SK-N-SH (cell line): Measurements from ENCODE around the gene QSOX2. TPM values are rescaled to one million over a fixed set of nuclear protein-coding genes. Genes with fewer than 3 reads are reported as not detected.

ENCODE experiments used
- CTCF ChIA-PET: fragments of 300-600, 350-600 bp; formaldehyde crosslinking; extraction: SDS; loops from one replicate; lab custom pipeline; 2021; lab: Yijun Ruan, JAX
- POLR2A ChIA-PET: fragments of 350-600 bp; sonication (Branson Sonifier 250); formaldehyde crosslinking; extraction: SDS; loops from one replicate; lab custom pipeline; 2020; ENCODE audit warnings: antibody characterized with exemption, inconsistent platforms; lab: Yijun Ruan, JAX
- DNase-seq: peaks from one replicate; pipeline ENCODE4 v3.0.0; 2012
- H2AFZ ChIP-seq: fragments of 200-600 bp; sonication (generic); 2 replicates; pipeline ENCODE4 v1.8.1; 2016; ENCODE audit warnings: antibody characterized with exemption, mild to moderate bottlenecking, low read depth
- H3F3A ChIP-seq: fragments of 200-600 bp; sonication (generic); replicated peaks from 2 replicates; pipeline ENCODE3; 2016; ENCODE audit warnings: antibody characterized with exemption, mild to moderate bottlenecking; ENCODE audit not compliant: insufficient read depth
- H3K27ac ChIP-seq, 2 experiments: fragments of 200-500 bp in 1 of 2; fragments of 200-600 bp in 1 of 2; sonication (Bioruptor generic) in 1 of 2; sonication (generic), shearing (Covaris generic) in 1 of 2; 2 replicates each; pipeline versions ENCODE4 v1.5.1 to v1.6.1; 2014 to 2016; ENCODE audit warnings: low read depth in 2 of 2, inconsistent platforms in 1 of 2, low read length in 1 of 2, mild to moderate bottlenecking in 1 of 2, mixed read lengths in 1 of 2
- H3K27me3 ChIP-seq: fragments of 200-600 bp; sonication (generic), shearing (Covaris generic); 2 replicates; pipeline ENCODE4 v1.6.1; 2016; ENCODE audit warnings: mixed run types; ENCODE audit not compliant: insufficient read depth
- H3K36me3 ChIP-seq, 2 experiments: fragments of 200-500 bp in 1 of 2; fragments of 200-600 bp in 1 of 2; sonication (Bioruptor generic) in 1 of 2; sonication (generic) in 1 of 2; replicated peaks in 1 of 2; 2 replicates each; pipeline versions ENCODE3 to v1.5.1; 2014 to 2016; ENCODE audit warnings: low read length in 1 of 2, mild to moderate bottlenecking in 1 of 2; ENCODE audit not compliant: insufficient read depth in 2 of 2, control insufficient read depth in 1 of 2
- H3K4me1 ChIP-seq, 2 experiments: fragments of 200-500 bp in 1 of 2; fragments of 200-600 bp in 1 of 2; sonication (Bioruptor generic) in 1 of 2; sonication (generic), shearing (Covaris generic) in 1 of 2; 2 replicates each; pipeline versions ENCODE4 v1.5.1 to v1.6.1; 2014 to 2016; ENCODE audit warnings: low read depth in 1 of 2, low read length in 1 of 2, mixed run types in 1 of 2; ENCODE audit not compliant: insufficient read depth in 2 of 2, control insufficient read depth in 1 of 2
- H3K4me2 ChIP-seq: fragments of 200-600 bp; sonication (generic), shearing (Covaris generic); 2 replicates; pipeline ENCODE4 v1.6.1; 2017; ENCODE audit warnings: mixed run types
- H3K4me3 ChIP-seq, 2 experiments: fragments of 200-500 bp in 1 of 2; fragments of 200-600 bp in 1 of 2; sonication (Bioruptor generic) in 1 of 2; sonication (generic), shearing (Covaris generic) in 1 of 2; 2 replicates each; pipeline versions ENCODE4 v1.5.1 to v1.8.1; 2014 to 2016; ENCODE audit warnings: low read depth in 2 of 2, inconsistent platforms in 1 of 2, low read length in 1 of 2, mild to moderate bottlenecking in 1 of 2, mixed read lengths in 1 of 2, moderate library complexity in 1 of 2
- H3K79me2 ChIP-seq: fragments of 200-600 bp; sonication (generic); 2 replicates; pipeline ENCODE4 v1.8.1; 2017; ENCODE audit warnings: mild to moderate bottlenecking; ENCODE audit not compliant: insufficient read depth
- H3K9ac ChIP-seq: fragments of 200-600 bp; sonication (generic); 2 replicates; pipeline ENCODE4 v1.6.1; 2017; ENCODE audit warnings: mixed run types
- H3K9me2 ChIP-seq: fragments of 200-600 bp; sonication (generic); 2 replicates; pipeline ENCODE4 v1.6.1; 2017; ENCODE audit warnings: mixed run types
- H3K9me3 ChIP-seq: fragments of 200-600 bp; sonication (generic); 2 replicates; pipeline ENCODE4 v1.6.1; 2017; ENCODE audit warnings: mixed run types, mild to moderate bottlenecking, moderate library complexity
- H4K20me1 ChIP-seq: fragments of 200-600 bp; sonication (generic); 2 replicates; pipeline ENCODE4 v1.6.1; 2017; ENCODE audit warnings: mild to moderate bottlenecking, mixed run types; ENCODE audit not compliant: insufficient read depth
- EP300 ChIP-seq, 2 experiments: IDR thresholded peaks; 2 replicates each; pipeline versions ENCODE4 v1.4.0 to v1.6.1; 2012; ENCODE audit warnings: borderline replicate concordance in 1 of 2, low read depth in 1 of 2, low read length in 1 of 2
- FOSL2 ChIP-seq: IDR thresholded peaks from 2 replicates; pipeline ENCODE4 v1.4.0; 2012; ENCODE audit warnings: low read depth, mild to moderate bottlenecking, moderate library complexity, borderline replicate concordance
- FOXJ3 ChIP-seq: sonication (generic); formaldehyde crosslinking; IDR thresholded peaks from 2 replicates; pipeline ENCODE4 v1.5.1; 2020; ENCODE audit warnings: mild to moderate bottlenecking, missing genetic modification reagents
- GABPA ChIP-seq: IDR thresholded peaks from 2 replicates; pipeline ENCODE4 v1.4.0; 2012; ENCODE audit warnings: low read depth, mild to moderate bottlenecking
- GATA2 ChIP-seq: sonication (generic); formaldehyde crosslinking; IDR thresholded peaks from 2 replicates; pipeline ENCODE4 v1.5.0; 2020; ENCODE audit warnings: mild to moderate bottlenecking, missing genetic modification reagents
- MEF2A ChIP-seq: IDR thresholded peaks from 2 replicates; pipeline ENCODE4 v1.4.0; 2012; ENCODE audit warnings: low read depth, borderline replicate concordance
- POLR2AphosphoS5 ChIP-seq: IDR thresholded peaks from 2 replicates; pipeline ENCODE4 v1.6.1; 2012; ENCODE audit warnings: low read depth, low read length
- RFX5 ChIP-seq: IDR thresholded peaks from 2 replicates; pipeline ENCODE4 v1.6.1; 2012; ENCODE audit warnings: mild to moderate bottlenecking, improper control_type of control experiment, low read length
- TAF1 ChIP-seq: IDR thresholded peaks from 2 replicates; pipeline ENCODE4 v1.6.1; 2012; ENCODE audit warnings: low read depth, mild to moderate bottlenecking, low read length, moderate library complexity, borderline replicate concordance
- TCF12 ChIP-seq: IDR thresholded peaks from 2 replicates; pipeline ENCODE4 v1.4.0; 2012
- WGBS: methylation state at CpG from one replicate; pipeline ENCODE4 v1.1.6; 2017; ENCODE audit warnings: low lambda C conversion rate; 5-methylcytosine and 5-hydroxymethylcytosine counted together
- polyA plus RNA-seq, 3 experiments: library from polyadenylated mRNA; depleted of rRNA; stranded (reverse); fragments of >200 nt; gene quantifications; 2 replicates each; pipeline ENCODE4 v1.2.3, GENCODE V29; 2012
- TF ChIP-seq, protein P1 (sequence below): IDR thresholded peaks from 2 replicates; pipeline ENCODE4 v1.6.1; 2012; ENCODE audit warnings: mild to moderate bottlenecking, low read depth, low read length, moderate library complexity
- TF ChIP-seq, protein P2 (sequence below): fragments of 150-350 bp; IDR thresholded peaks from 2 replicates; pipeline ENCODE4 v1.6.1; 2016; ENCODE audit warnings: mild to moderate bottlenecking, low read depth, low read length
- TF ChIP-seq, protein P3 (sequence below): fragments of 150-350 bp; IDR thresholded peaks from 2 replicates; pipeline ENCODE4 v1.6.1; 2017; ENCODE audit warnings: antibody characterized with exemption, low read length, low read depth, borderline replicate concordance
- TF ChIP-seq, protein P4 (sequence below): fragments of 200-600 bp; sonication (generic); IDR thresholded peaks from 2 replicates; pipeline ENCODE4 v1.6.1; 2017; ENCODE audit warnings: antibody characterized with exemption, mild to moderate bottlenecking, moderate library complexity

QSOX2 gene
- polyA plus RNA-seq, 1 of the 3 experiments (the other 2 are of a cell fraction) = 26.6 TPM

DNA sequence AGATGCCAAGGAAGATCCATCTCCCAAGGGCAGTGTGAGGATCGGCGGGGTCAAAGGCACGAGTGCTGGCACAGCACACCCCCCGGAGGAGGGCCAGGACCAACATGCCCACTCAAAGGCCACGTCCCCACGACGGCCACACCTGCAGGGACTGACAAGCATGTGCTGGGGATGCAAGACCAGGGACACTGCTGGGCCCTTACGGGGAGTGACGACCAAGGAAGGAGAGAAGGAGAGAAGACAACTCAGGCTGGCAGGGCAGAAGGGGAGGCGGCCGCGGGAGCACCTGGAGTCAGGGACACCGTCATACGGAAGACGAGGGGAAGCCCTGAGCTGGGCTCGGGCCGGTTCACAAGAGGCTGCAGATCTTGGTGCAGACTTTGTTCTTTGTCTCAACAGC lies 10.4 kb downstream of the QSOX2 start:
- no peak overlapping the region for H3K4me3 ChIP-seq
- ChIA-PET POLR2A (interaction anchor here (0.8 kb wide), 1 partner anchor 19 kb away, joined by 3 read pairs; no protein-coding TSS in a partner anchor), CTCF (interaction anchor here (1.0 to 3.5 kb wide), 6 partner anchors 9 to 268 kb away, joined by 3 to 15 read pairs (median 4); no protein-coding TSS in a partner anchor)
- no peak overlapping the region for H3K9ac ChIP-seq
- no peak overlapping the region for H3K4me2 ChIP-seq
- no peak for DNase-seq
- no peak overlapping the region for H2AFZ ChIP-seq
- H3K9me3 ChIP-seq = no peaks in the 10 kb centered on the region
- TF ChIP-seq GATA2 = no peak
- peaks cover 0 to 28% of the 10 kb centered on the region in 2 experiments for H3K36me3 ChIP-seq
- no peaks in the 10 kb centered on the region; the same call in 1 of the 2 replicates for H3K79me2 ChIP-seq
- H4K20me1 ChIP-seq = peaks cover 38% of the 10 kb centered on the region
- no peaks in the 10 kb centered on the region for H3K27me3 ChIP-seq
- WGBS = 97% methylated on average over 17 of the region's 17 CpGs
- H3K27ac ChIP-seq = no peak overlapping the region
- H3K4me1 ChIP-seq = peaks cover 0 to 6% of the 10 kb centered on the region in 2 experiments; a peak in 1 of 4 replicates
- H3K9me2 ChIP-seq = no peaks in the 10 kb centered on the region
- no peaks in the 10 kb centered on the region for H3F3A ChIP-seq

DNA sequence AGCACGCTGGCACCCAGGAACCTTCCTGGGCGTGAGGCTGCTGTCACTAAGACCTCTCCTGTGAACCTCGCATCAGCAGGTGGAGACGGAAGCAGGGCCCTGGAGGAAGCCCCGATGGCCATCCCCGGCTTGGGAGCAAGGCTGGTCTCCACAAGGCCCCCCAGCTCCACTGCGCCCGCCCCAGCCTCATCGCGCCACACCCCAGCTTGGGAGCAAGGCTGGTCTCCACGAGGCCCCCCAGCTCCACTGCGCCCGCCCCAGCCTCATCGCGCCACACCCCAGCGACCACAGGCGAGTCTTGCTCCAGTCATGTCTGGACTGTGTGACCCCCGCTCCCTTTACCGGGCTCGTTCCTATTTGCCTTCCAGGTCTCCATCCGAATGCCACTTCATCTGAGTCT lies 11.0 kb downstream of the QSOX2 start:
- H3K79me2 ChIP-seq = peaks cover under 1% of the 10 kb centered on the region; the same call in 1 of the 2 replicates

DNA sequence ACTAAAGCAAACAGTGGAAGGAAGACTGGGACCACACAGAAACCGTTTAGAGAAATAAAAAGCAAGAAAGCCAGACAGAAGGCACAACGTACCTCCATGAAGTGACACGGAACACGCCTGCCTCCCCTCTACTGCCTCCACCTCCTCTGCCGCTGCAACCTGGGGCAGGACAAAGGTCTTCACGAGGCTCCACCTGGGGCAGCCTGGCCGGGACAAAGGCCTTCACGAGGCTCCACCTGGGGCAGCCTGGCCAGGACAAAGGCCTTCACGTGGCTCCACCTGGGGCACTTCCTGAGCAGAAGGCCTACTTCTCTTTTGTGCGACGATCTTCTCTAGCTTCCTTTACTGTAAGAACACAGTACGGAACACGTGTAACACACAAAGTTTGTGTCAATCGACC lies 11.7 kb downstream of the QSOX2 start:
- Histone ChIP-seq H3K9ac (no peak overlapping the region), H3F3A (no peaks in the 10 kb centered on the region), H3K4me2 (no peak overlapping the region), H3K9me3 (no peaks in the 10 kb centered on the region), H2AFZ (no peak overlapping the region), H4K20me1 (peaks cover 35% of the 10 kb centered on the region), H3K4me3 (no peak overlapping the region), H3K27me3 (no peaks in the 10 kb centered on the region), H3K27ac (no peak overlapping the region), H3K79me2 (peaks cover 3% of the 10 kb centered on the region; the same call in 1 of the 2 replicates), H3K4me1 (peaks cover 0 to 6% of the 10 kb centered on the region in 2 experiments; a peak in 1 of 4 replicates), H3K36me3 (peaks cover 0 to 28% of the 10 kb centered on the region in 2 experiments), H3K9me2 (no peaks in the 10 kb centered on the region)
- 97% methylated on average over 14 of the region's 14 CpGs for WGBS
- POLR2A ChIA-PET = no interaction called here
- no peak for DNase-seq
- CTCF ChIA-PET = interaction anchor here (1.1 to 3.5 kb wide), 3 partner anchors 50 to 139 kb away, joined by 3 to 15 read pairs (median 3); no protein-coding TSS in a partner anchor
- TF ChIP-seq, protein P1, sequence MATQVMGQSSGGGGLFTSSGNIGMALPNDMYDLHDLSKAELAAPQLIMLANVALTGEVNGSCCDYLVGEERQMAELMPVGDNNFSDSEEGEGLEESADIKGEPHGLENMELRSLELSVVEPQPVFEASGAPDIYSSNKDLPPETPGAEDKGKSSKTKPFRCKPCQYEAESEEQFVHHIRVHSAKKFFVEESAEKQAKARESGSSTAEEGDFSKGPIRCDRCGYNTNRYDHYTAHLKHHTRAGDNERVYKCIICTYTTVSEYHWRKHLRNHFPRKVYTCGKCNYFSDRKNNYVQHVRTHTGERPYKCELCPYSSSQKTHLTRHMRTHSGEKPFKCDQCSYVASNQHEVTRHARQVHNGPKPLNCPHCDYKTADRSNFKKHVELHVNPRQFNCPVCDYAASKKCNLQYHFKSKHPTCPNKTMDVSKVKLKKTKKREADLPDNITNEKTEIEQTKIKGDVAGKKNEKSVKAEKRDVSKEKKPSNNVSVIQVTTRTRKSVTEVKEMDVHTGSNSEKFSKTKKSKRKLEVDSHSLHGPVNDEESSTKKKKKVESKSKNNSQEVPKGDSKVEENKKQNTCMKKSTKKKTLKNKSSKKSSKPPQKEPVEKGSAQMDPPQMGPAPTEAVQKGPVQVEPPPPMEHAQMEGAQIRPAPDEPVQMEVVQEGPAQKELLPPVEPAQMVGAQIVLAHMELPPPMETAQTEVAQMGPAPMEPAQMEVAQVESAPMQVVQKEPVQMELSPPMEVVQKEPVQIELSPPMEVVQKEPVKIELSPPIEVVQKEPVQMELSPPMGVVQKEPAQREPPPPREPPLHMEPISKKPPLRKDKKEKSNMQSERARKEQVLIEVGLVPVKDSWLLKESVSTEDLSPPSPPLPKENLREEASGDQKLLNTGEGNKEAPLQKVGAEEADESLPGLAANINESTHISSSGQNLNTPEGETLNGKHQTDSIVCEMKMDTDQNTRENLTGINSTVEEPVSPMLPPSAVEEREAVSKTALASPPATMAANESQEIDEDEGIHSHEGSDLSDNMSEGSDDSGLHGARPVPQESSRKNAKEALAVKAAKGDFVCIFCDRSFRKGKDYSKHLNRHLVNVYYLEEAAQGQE = no peak
- TF ChIP-seq, protein P2, sequence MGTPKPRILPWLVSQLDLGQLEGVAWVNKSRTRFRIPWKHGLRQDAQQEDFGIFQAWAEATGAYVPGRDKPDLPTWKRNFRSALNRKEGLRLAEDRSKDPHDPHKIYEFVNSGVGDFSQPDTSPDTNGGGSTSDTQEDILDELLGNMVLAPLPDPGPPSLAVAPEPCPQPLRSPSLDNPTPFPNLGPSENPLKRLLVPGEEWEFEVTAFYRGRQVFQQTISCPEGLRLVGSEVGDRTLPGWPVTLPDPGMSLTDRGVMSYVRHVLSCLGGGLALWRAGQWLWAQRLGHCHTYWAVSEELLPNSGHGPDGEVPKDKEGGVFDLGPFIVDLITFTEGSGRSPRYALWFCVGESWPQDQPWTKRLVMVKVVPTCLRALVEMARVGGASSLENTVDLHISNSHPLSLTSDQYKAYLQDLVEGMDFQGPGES = no peak
- TF ChIP-seq, protein P3, sequence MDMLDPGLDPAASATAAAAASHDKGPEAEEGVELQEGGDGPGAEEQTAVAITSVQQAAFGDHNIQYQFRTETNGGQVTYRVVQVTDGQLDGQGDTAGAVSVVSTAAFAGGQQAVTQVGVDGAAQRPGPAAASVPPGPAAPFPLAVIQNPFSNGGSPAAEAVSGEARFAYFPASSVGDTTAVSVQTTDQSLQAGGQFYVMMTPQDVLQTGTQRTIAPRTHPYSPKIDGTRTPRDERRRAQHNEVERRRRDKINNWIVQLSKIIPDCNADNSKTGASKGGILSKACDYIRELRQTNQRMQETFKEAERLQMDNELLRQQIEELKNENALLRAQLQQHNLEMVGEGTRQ = no peak
- TF ChIP-seq, protein P4, sequence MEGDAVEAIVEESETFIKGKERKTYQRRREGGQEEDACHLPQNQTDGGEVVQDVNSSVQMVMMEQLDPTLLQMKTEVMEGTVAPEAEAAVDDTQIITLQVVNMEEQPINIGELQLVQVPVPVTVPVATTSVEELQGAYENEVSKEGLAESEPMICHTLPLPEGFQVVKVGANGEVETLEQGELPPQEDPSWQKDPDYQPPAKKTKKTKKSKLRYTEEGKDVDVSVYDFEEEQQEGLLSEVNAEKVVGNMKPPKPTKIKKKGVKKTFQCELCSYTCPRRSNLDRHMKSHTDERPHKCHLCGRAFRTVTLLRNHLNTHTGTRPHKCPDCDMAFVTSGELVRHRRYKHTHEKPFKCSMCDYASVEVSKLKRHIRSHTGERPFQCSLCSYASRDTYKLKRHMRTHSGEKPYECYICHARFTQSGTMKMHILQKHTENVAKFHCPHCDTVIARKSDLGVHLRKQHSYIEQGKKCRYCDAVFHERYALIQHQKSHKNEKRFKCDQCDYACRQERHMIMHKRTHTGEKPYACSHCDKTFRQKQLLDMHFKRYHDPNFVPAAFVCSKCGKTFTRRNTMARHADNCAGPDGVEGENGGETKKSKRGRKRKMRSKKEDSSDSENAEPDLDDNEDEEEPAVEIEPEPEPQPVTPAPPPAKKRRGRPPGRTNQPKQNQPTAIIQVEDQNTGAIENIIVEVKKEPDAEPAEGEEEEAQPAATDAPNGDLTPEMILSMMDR = no peak
- TF ChIP-seq FOSL2 = no peak
- TF ChIP-seq EP300 (IDR thresholded peaks at IDR 0.05; ENCODE audit: borderline replicate concordance in 1 of 2, low read depth in 1 of 2, low read length in 1 of 2) = no peak
- no peak for TF ChIP-seq FOXJ3 (CRISPR knock-in tag)
- TF ChIP-seq RFX5 = no peak
- TF ChIP-seq GABPA = no peak
- TF ChIP-seq TAF1 = no peak

More for the DNA sequence above, 11.0 kb downstream of the QSOX2 start:
- Histone ChIP-seq H3K4me1 (peaks cover 0 to 6% of the 10 kb centered on the region in 2 experiments; a peak in 1 of 4 replicates), H3K4me3 (no peak overlapping the region), H3K27ac (no peak overlapping the region), H3K9ac (no peak overlapping the region), H2AFZ (no peak overlapping the region), H3K27me3 (no peaks in the 10 kb centered on the region), H4K20me1 (peaks cover 35% of the 10 kb centered on the region), H3K36me3 (peaks cover 0 to 28% of the 10 kb centered on the region in 2 experiments), H3K9me3 (no peaks in the 10 kb centered on the region), H3K9me2 (no peaks in the 10 kb centered on the region), H3F3A (no peaks in the 10 kb centered on the region), H3K4me2 (no peak overlapping the region)
- DNase-seq = no peak
- TF ChIP-seq POLR2AphosphoS5 = no peak
- no peak for TF ChIP-seq MEF2A
- TF ChIP-seq RFX5 = no peak
- TF ChIP-seq TCF12 = no peak
- WGBS = 96% methylated on average over 20 of the region's 21 CpGs
- CTCF ChIA-PET = interaction anchor here (0.8 to 3.5 kb wide), 5 partner anchors 9 to 138 kb away, joined by 3 to 15 read pairs (median 4); no protein-coding TSS in a partner anchor
- POLR2A ChIA-PET = no interaction called here
